IMR-90 (cell line): Measurements from ENCODE around the gene TMEM128. TPM values are rescaled to one million over a fixed set of nuclear protein-coding genes. Genes with fewer than 3 reads are reported as not detected.

Source experiments
- ATAC-seq: fragments of 200-7000 bp; cut with Tn5 transposase; 2 replicates; pipeline ENCODE4 v1.9.1; 2020; ENCODE audit warnings: low read depth, mild to moderate bottlenecking, moderate library complexity
- BruUV-seq: library from RNA; stranded (reverse); fragments of 400-500 nt; replicated peaks from 2 replicates; lab custom pipeline; 2021; lab: Mats Ljungman, UMichigan
- CTCF ChIA-PET: fragments of 300-600 bp; formaldehyde crosslinking; extraction: SDS; loops from one replicate; lab custom pipeline; 2021; ENCODE audit warnings: antibody characterized with exemption; lab: Yijun Ruan, JAX
- POLR2A ChIA-PET: fragments of 300-600 bp; sonication (Branson Sonifier 250); formaldehyde crosslinking; loops from one replicate; lab custom pipeline; 2022; ENCODE audit warnings: antibody characterized with exemption; ENCODE audit not compliant: unreplicated experiment; lab: Charles Lee
- DNase-seq: peaks from one replicate; pipeline ENCODE4 v3.0.0; 2013
- H2AFZ ChIP-seq: replicated peaks from 2 replicates; pipeline ENCODE3; 2013; ENCODE audit warnings: low read length, mild to moderate bottlenecking; ENCODE audit not compliant: poor library complexity
- H2AK5ac ChIP-seq: 2 replicates; pipeline ENCODE4 v1.6.1; 2013; ENCODE audit warnings: low read depth, low read length, inconsistent platforms
- H2AK9ac ChIP-seq: replicated peaks from 2 replicates; pipeline ENCODE3; 2013; ENCODE audit warnings: mild to moderate bottlenecking, low read depth, low read length, moderate library complexity; ENCODE audit not compliant: poor library complexity
- H2BK120ac ChIP-seq: 2 replicates; pipeline ENCODE4 v1.6.1; 2013; ENCODE audit warnings: low read depth, low read length, inconsistent platforms
- H2BK15ac ChIP-seq: 3 replicates; pipeline ENCODE4 v1.6.1; 2013; ENCODE audit warnings: low read depth, low read length, inconsistent platforms
- H2BK20ac ChIP-seq: 2 replicates; pipeline ENCODE4 v1.6.1; 2013; ENCODE audit warnings: low read depth, mild to moderate bottlenecking, inconsistent platforms, low read length, moderate library complexity
- H2BK5ac ChIP-seq: 2 replicates; pipeline ENCODE4 v1.6.1; 2013; ENCODE audit warnings: mild to moderate bottlenecking, low read depth, low read length, inconsistent platforms; ENCODE audit not compliant: poor library complexity, severe bottlenecking
- H3K14ac ChIP-seq: replicated peaks from 2 replicates; pipeline ENCODE4 v1.6.1; 2013; ENCODE audit warnings: low read depth, low read length, inconsistent platforms
- H3K18ac ChIP-seq: 2 replicates; pipeline ENCODE4 v1.6.1; 2013; ENCODE audit warnings: low read depth, low read length, control low read depth
- H3K23ac ChIP-seq: 2 replicates; pipeline ENCODE4 v1.6.1; 2013; ENCODE audit warnings: low read depth, low read length, inconsistent platforms
- H3K27ac ChIP-seq: 2 replicates; pipeline ENCODE4 v1.5.1; 2013; ENCODE audit warnings: mild to moderate bottlenecking, control low read depth, low read length; ENCODE audit not compliant: insufficient read depth
- H3K27me3 ChIP-seq: 2 replicates; pipeline ENCODE4 v1.6.1; 2013; ENCODE audit warnings: low read length; ENCODE audit not compliant: control insufficient read depth, insufficient read depth
- H3K36me3 ChIP-seq: 2 replicates; pipeline ENCODE4 v1.6.1; 2013; ENCODE audit warnings: low read length, mixed read lengths; ENCODE audit not compliant: control insufficient read depth, insufficient read depth
- H3K4ac ChIP-seq: 2 replicates; pipeline ENCODE4 v1.6.1; 2013; ENCODE audit warnings: low read depth, low read length, inconsistent platforms
- H3K4me1 ChIP-seq: 2 replicates; pipeline ENCODE4 v1.6.1; 2013; ENCODE audit warnings: low read length, mixed read lengths; ENCODE audit not compliant: control insufficient read depth, insufficient read depth
- H3K4me2 ChIP-seq: 2 replicates; pipeline ENCODE4 v1.6.1; 2013; ENCODE audit warnings: low read depth, mild to moderate bottlenecking, control low read depth, low read length, moderate library complexity
- H3K4me3 ChIP-seq: 2 replicates; pipeline ENCODE4 v1.5.1; 2013; ENCODE audit warnings: low read depth, mild to moderate bottlenecking, control low read depth, low read length, moderate library complexity; ENCODE audit not compliant: insufficient read depth
- H3K56ac ChIP-seq: 2 replicates; pipeline ENCODE4 v1.6.1; 2013; ENCODE audit warnings: low read length, inconsistent platforms; ENCODE audit not compliant: insufficient read depth; ENCODE audit errors: extremely low read depth
- H3K79me1 ChIP-seq, 2 experiments: 2 replicates each; pipeline ENCODE4 v1.6.1; 2013; ENCODE audit warnings: low read length in 2 of 2, inconsistent platforms in 1 of 2, low read depth in 1 of 2
- H3K9ac ChIP-seq: 2 replicates; pipeline ENCODE4 v1.6.1; 2013; ENCODE audit warnings: low read depth, low read length, control low read depth
- H3K9me1 ChIP-seq: 2 replicates; pipeline ENCODE4 v1.6.1; 2013; ENCODE audit warnings: low read length, inconsistent platforms; ENCODE audit not compliant: insufficient read depth
- H3K9me3 ChIP-seq: 2 replicates; pipeline ENCODE4 v1.6.1; 2013; ENCODE audit warnings: low read length; ENCODE audit not compliant: control insufficient read depth, insufficient read depth
- H4K20me1 ChIP-seq: 2 replicates; pipeline ENCODE4 v1.6.1; 2013; ENCODE audit warnings: low read length, inconsistent platforms; ENCODE audit not compliant: insufficient read depth
- H4K5ac ChIP-seq: 2 replicates; pipeline ENCODE4 v1.6.1; 2013; ENCODE audit warnings: mild to moderate bottlenecking, low read depth, low read length, control low read depth
- H4K8ac ChIP-seq, 2 experiments: 2 replicates each; pipeline ENCODE4 v1.6.1; 2013; ENCODE audit warnings: low read depth in 2 of 2, low read length in 2 of 2, control low read depth in 1 of 2, inconsistent platforms in 1 of 2
- H4K91ac ChIP-seq: 2 replicates; pipeline ENCODE4 v1.6.1; 2013; ENCODE audit warnings: low read depth, low read length, inconsistent platforms; ENCODE audit not compliant: insufficient read depth
- BHLHE40 ChIP-seq: fragments of 150-350 bp; IDR thresholded peaks from 2 replicates; pipeline ENCODE4 v1.6.1; 2016; ENCODE audit warnings: mild to moderate bottlenecking, low read depth, low read length
- CHD1 ChIP-seq: IDR thresholded peaks from 2 replicates; pipeline ENCODE4 v1.6.1; 2012; ENCODE audit warnings: low read depth, low read length, improper control_type of control experiment
- MAFK ChIP-seq: IDR thresholded peaks from 2 replicates; pipeline ENCODE4 v1.6.1; 2012; ENCODE audit warnings: low read depth, low read length, improper control_type of control experiment
- MXI1 ChIP-seq: IDR thresholded peaks from 2 replicates; pipeline ENCODE4 v1.6.1; 2012; ENCODE audit warnings: low read depth, mild to moderate bottlenecking, low read length, moderate library complexity, borderline replicate concordance
- NFE2L2 ChIP-seq: fragments of 150-350 bp; IDR thresholded peaks from 2 replicates; pipeline ENCODE4 v1.6.1; 2016; ENCODE audit warnings: low read depth, mild to moderate bottlenecking, low read length
- POLR2A ChIP-seq: IDR thresholded peaks from 2 replicates; pipeline ENCODE4 v1.6.1; 2012; ENCODE audit warnings: mild to moderate bottlenecking, low read depth, low read length
- RAD21 ChIP-seq: IDR thresholded peaks from 2 replicates; pipeline ENCODE4 v1.6.1; 2012; ENCODE audit warnings: low read length, improper control_type of control experiment
- RCOR1 ChIP-seq: IDR thresholded peaks from 2 replicates; pipeline ENCODE4 v1.6.1; 2012; ENCODE audit warnings: mild to moderate bottlenecking, low read length, improper control_type of control experiment; ENCODE audit not compliant: insufficient replicate concordance
- RFX5 ChIP-seq: IDR thresholded peaks from 2 replicates; pipeline ENCODE4 v1.8.0; 2012; ENCODE audit warnings: low read depth, mild to moderate bottlenecking, low read length, moderate library complexity
- WGBS, 2 experiments: methylation state at CpG; one replicate each; pipeline versions ENCODE4 v1.1.5 to v1.1.7; 2013; ENCODE audit warnings: missing lambda C conversion rate in 2 of 2; ENCODE audit not compliant: insufficient read length in 1 of 2; ENCODE audit errors: extremely low coverage in 2 of 2; 5-methylcytosine and 5-hydroxymethylcytosine counted together
- dilution Hi-C: fragments of 300-500 bp; cut with HindIII; formaldehyde crosslinking; loops from one replicate; pipeline ENCODE4 v1.14.3; 2018; ENCODE audit warnings: low sequenced_read_pairs; ENCODE audit not compliant: unreplicated experiment
- in situ Hi-C: fragments of 300-500 bp; cut with MboI; formaldehyde crosslinking; loops from 3 replicates; pipeline ENCODE4 v1.14.3; 2019; ENCODE audit warnings: low sequenced_read_pairs, inconsistent platforms, mixed read lengths
- intact Hi-C: fragments of 100-400 bp; cut with micrococcal nuclease; formaldehyde crosslinking; loops from 2 replicates; pipeline ENCODE4 v1.10.0; 2022
- polyA plus RNA-seq, 3 experiments: library from polyadenylated mRNA; depleted of rRNA; stranded (reverse); fragments of >200 nt; gene quantifications; 2 replicates each; pipeline ENCODE4 v1.2.3, GENCODE V29; 2012; ENCODE audit warnings: low replicate concordance in 1 of 3
- total RNA-seq: library from RNA; depleted of rRNA; stranded (reverse); fragments of >200 nt; gene quantifications from 2 replicates; pipeline ENCODE4 v1.2.3, GENCODE V29; 2012
- TF ChIP-seq, protein P1 (sequence below): fragments of 150-350 bp; IDR thresholded peaks from 2 replicates; pipeline ENCODE4 v1.6.1; 2017; ENCODE audit warnings: mild to moderate bottlenecking, antibody characterized with exemption, low read length, low read depth
- TF ChIP-seq, protein P2 (sequence below): conservative IDR thresholded peaks from 2 replicates; pipeline ENCODE4 v1.5.1; 2012; ENCODE audit warnings: mild to moderate bottlenecking, low read depth, low read length, improper control_type of control experiment
- TF ChIP-seq, protein P3 (sequence below): fragments of 150-350 bp; IDR thresholded peaks from 2 replicates; pipeline ENCODE4 v1.6.1; 2016; ENCODE audit warnings: low read depth, mild to moderate bottlenecking, low read length, moderate library complexity, borderline replicate concordance

TMEM128 gene
- total and polyA plus RNA-seq, 2 of the 4 experiments (the other 2 are of a cell fraction), result 21.9 to 22.6 TPM

DNA sequence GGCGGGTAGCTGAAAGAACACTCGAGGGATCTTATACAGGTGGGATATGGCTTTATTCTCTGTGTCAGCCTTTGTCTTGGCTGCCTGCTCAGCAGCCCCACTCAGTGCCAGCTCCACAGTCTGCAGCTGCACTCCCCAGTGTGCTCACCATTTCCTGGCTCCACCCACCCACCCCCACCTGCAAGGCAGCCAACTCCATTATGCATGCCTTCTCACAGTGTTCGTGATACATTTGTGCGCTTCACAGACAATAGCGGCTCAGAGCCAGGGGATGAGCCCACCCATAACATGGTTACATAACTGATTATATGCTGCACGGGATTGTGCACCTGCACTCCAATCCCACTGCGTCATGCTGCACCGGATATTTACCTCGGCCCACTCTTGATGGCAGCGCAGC, 8.8 kb upstream of the TMEM128 start:
- no peak overlapping the region for H4K8ac ChIP-seq
- in situ Hi-C loops (no loop called here), dilution Hi-C loops (no loop called here), intact Hi-C loops (no loop called here)
- POLR2A ChIA-PET, result no interaction called here
- no peaks in the 10 kb centered on the region for H3K79me1 ChIP-seq
- H3K4ac ChIP-seq, result no peak overlapping the region
- CTCF ChIA-PET, result no interaction called here
- no peak overlapping the region for H2AFZ ChIP-seq
- no peak overlapping the region for H2BK20ac ChIP-seq
- H3K9ac ChIP-seq, result no peak overlapping the region
- BruUV-seq, result no TSS peak
- 62% methylated on average over 8 of the region's 10 CpGs; no CpG with 5 or more reads in 1 of the 2 experiments for WGBS, 2 experiments
- H3K9me3 ChIP-seq, result no peaks in the 10 kb centered on the region
- no peak for TF ChIP-seq RCOR1
- TF ChIP-seq MXI1, result no peak
- TF ChIP-seq, protein P1, sequence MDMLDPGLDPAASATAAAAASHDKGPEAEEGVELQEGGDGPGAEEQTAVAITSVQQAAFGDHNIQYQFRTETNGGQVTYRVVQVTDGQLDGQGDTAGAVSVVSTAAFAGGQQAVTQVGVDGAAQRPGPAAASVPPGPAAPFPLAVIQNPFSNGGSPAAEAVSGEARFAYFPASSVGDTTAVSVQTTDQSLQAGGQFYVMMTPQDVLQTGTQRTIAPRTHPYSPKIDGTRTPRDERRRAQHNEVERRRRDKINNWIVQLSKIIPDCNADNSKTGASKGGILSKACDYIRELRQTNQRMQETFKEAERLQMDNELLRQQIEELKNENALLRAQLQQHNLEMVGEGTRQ, result no peak
- TF ChIP-seq, protein P2, sequence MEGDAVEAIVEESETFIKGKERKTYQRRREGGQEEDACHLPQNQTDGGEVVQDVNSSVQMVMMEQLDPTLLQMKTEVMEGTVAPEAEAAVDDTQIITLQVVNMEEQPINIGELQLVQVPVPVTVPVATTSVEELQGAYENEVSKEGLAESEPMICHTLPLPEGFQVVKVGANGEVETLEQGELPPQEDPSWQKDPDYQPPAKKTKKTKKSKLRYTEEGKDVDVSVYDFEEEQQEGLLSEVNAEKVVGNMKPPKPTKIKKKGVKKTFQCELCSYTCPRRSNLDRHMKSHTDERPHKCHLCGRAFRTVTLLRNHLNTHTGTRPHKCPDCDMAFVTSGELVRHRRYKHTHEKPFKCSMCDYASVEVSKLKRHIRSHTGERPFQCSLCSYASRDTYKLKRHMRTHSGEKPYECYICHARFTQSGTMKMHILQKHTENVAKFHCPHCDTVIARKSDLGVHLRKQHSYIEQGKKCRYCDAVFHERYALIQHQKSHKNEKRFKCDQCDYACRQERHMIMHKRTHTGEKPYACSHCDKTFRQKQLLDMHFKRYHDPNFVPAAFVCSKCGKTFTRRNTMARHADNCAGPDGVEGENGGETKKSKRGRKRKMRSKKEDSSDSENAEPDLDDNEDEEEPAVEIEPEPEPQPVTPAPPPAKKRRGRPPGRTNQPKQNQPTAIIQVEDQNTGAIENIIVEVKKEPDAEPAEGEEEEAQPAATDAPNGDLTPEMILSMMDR, result no peak
- no peak for TF ChIP-seq POLR2A
- TF ChIP-seq MAFK, result no peak
- TF ChIP-seq, protein P3, sequence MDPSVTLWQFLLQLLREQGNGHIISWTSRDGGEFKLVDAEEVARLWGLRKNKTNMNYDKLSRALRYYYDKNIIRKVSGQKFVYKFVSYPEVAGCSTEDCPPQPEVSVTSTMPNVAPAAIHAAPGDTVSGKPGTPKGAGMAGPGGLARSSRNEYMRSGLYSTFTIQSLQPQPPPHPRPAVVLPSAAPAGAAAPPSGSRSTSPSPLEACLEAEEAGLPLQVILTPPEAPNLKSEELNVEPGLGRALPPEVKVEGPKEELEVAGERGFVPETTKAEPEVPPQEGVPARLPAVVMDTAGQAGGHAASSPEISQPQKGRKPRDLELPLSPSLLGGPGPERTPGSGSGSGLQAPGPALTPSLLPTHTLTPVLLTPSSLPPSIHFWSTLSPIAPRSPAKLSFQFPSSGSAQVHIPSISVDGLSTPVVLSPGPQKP, result no peak
- no peak for TF ChIP-seq RFX5
- no peak for TF ChIP-seq CHD1
- no peak for TF ChIP-seq BHLHE40
- TF ChIP-seq NFE2L2, result no peak
- no peak for TF ChIP-seq RAD21
- no peak overlapping the region for H2BK120ac ChIP-seq
- no peaks in the 10 kb centered on the region for H3K9me1 ChIP-seq
- H3K27ac ChIP-seq, result no peak overlapping the region
- H3K14ac ChIP-seq, result no peak overlapping the region
- H3K56ac ChIP-seq, result no peak overlapping the region
- H3K4me1 ChIP-seq, result peaks cover 1% of the 10 kb centered on the region; the same call in 1 of the 2 replicates
- peak overlapping the region; percentile 31 for H2AK9ac ChIP-seq
- no peak overlapping the region for H4K5ac ChIP-seq
- H2BK15ac ChIP-seq, result no peak overlapping the region
- no peaks in the 10 kb centered on the region for H3K36me3 ChIP-seq
- no peak overlapping the region for H3K23ac ChIP-seq
- H2AK5ac ChIP-seq, result no peak overlapping the region
- H3K27me3 ChIP-seq, result peaks cover 22% of the 10 kb centered on the region
- no peak for ATAC-seq
- H3K4me3 ChIP-seq, result no peak overlapping the region
- H4K20me1 ChIP-seq, result no peaks in the 10 kb centered on the region
- H4K91ac ChIP-seq, result no peak overlapping the region
- no peak overlapping the region for H3K4me2 ChIP-seq
- no peak overlapping the region for H3K18ac ChIP-seq
- DNase-seq, result no peak
- no peak overlapping the region for H2BK5ac ChIP-seq
